GOT3 (cell line): ENCODE measurements around the gene SEPHS1.
"Not testable (repeated sequence)": the region's sequence is repeated elsewhere in the genome, so short reads cannot be mapped to it uniquely, and the experiment has no call there.

Experiments
- DNase-seq: peaks from one replicate; lab custom pipeline; 2025; ENCODE audit warnings: mixed read lengths; lab: John Stamatoyannopoulos, UW

Gene SEPHS1, protein sequence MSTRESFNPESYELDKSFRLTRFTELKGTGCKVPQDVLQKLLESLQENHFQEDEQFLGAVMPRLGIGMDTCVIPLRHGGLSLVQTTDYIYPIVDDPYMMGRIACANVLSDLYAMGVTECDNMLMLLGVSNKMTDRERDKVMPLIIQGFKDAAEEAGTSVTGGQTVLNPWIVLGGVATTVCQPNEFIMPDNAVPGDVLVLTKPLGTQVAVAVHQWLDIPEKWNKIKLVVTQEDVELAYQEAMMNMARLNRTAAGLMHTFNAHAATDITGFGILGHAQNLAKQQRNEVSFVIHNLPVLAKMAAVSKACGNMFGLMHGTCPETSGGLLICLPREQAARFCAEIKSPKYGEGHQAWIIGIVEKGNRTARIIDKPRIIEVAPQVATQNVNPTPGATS

DNA sequence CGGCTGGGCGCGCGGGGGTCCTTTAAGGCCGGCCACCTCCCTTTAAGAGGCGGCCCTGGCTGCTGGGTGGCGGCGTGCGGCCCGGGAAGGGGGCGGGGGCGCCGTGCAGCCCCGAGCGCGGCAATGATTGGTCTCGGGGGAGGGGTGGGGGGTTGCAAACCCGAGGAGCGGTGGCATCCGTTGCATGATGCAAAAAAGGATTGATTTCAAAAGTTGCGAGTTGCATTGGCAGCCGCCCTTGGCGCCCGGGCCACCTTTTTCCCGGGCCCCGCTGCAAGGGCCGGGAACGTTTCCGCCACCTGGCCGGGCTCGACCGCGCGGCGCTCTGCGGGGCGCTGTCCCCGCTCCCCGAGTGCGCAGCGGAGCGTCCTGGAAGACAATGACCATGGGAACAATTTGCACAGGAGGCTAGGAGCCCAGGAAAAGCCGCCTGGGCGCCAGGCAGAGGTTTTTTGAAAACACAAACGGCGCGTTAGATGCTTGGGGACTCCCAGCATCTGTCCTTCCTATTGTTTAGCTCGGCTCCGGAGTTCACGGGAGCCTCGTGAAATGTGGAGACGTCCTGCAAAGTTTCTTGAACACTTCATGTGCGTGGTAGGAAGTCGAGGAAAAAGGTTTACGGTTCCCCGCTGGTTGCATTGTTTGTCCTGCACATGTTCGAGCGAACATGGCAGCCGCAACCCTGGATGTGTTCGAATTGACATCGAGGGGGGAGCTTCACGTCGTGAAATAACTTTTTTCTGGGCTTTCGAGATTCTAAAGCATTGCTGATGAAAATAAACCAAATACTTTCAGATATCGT, at the start of gene SEPHS1:
Gene SEPHS1 (minus strand): TSS at position 78 of the 802 bp plus-strand sequence. CDS start 3,343 bp downstream, outside the sequence.
- peak; percentile 44 for DNase-seq

DNA sequence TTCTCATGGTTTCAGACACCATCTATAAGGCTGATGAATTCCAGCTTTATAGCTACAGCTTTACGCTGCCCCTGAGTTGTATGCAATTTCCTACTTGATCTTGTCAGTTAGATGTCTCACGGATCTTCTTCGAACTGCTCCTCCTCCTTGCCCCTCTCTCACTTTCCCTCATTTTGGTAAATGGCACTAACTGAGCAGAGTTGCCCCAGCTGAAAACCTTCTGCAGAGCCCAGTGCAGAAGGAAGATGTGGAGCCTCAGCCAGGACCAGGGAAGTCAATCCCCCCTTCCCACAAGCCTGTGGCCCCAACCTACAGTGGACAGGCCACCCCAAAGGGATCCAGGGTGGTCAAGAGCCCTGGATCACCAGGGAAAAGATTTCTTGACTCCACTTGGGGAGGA, 49.0 kb upstream of the SEPHS1 start:
- no peak for DNase-seq

GRCh38 chr10:13396369-13396768, 48.3 kb upstream of the SEPHS1 start:
- DNase-seq = no peak

GRCh38 chr10:13395540-13395939, 47.4 kb upstream of the SEPHS1 start:
- DNase-seq = no peak

GRCh38 chr10:13393640-13394039, 45.5 kb upstream of the SEPHS1 start:
- DNase-seq = no peak

GRCh38 chr10:13392701-13393100, 44.6 kb upstream of the SEPHS1 start:
- no peak for DNase-seq

DNA sequence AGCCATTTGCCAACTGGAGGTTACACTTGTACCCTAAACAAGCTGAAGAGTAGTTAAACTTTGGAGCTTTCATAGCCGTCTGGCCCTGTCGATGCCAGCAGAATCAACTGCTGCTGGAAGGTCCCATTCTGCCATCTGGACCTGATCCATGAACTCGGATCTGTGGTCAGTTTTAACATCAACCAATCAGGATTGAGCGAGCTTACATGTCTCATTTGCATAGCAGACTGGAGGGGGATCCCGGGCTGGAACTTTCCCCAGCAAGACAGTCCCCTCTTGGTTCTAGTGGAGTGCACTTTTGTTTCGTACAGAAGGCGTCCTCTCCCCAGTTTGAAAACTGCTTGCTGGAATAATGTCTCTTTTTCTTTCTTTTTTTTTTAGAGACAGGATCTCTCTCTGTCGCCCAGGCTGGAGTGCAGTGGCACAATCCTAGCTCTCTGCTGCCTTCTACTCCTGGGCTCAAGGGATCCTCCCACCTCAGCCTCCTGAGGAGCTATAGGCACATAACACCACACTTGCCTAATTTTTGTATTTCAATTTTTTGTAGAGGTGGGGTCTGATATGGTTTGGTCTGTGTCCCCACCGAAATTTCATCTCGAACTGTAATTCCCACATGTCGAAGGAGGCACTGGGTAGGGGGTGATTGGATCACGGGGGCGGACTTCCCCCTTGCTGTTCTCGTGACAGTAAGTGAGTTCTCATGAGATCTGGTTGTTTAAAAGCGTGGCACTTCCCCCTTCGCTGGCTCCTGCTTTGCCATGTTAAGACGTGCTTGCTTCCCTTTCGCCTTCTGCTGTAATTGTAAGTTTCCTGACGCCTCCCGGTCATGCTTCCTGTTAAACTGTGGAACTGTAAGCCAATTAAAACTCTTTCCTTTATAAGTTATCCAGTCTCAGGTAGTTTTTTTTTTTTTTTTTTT, 42.8 kb upstream of the SEPHS1 start:
- no peak for DNase-seq

DNA sequence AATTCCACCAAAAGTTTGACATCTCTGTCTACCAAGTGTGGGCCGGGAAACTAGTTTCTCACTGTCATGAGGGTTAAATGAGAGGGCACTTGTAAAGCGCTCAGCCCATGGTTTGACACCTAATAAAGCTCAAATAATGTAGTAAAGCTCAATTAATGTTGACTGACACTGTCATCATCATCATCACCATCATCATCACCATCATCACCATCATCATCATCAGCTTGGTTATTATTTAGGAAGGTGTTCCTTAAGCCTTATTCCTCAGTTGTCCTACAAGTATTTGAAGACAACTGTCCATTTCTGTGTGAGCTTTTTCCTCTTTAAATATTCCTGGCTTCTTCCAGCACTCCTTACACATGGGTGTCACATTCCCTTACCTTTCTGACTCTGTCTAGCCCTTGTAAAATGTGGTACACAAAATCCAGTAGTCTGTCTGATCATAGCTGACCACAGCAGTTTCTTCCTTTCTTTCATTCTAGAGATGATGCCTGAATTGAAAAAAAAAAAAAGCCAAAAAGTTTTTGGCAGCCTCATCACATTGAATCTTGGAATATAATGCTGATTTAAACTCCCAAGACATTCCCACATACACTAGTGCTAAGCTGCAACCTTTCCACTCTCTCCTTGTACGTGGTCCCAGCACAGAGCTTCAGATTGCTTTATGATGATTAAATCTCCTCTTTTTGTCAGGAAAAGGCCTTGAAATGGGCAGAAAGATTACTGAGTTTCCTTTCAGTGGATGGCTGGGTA, 40.6 kb upstream of the SEPHS1 start:
- DNase-seq = no peak

DNA sequence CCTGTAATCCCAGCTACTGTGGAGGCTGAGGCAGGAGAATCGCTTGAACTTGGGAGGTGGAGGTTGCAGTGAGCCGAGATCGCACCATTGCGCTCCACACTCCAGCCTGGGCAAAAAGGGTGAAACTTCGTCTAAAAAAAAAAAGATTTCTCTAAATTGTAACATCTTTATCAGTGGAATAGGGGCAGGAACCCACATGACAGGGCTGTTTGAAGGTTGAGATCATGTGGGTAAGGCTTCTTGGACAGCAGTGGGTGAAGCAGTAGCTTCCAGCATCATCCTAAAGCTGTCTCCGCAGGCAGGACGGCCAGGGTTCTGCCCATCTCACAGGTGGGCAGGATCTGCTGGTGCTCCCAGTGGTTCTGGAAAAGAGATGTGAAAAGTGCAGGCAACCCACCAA, 37.9 kb upstream of the SEPHS1 start:
- DNase-seq = no peak

- no peak for DNase-seq
These were observed 35.3 kb upstream of the SEPHS1 start for GRCh38 chr10:13383399-13383761.

DNA sequence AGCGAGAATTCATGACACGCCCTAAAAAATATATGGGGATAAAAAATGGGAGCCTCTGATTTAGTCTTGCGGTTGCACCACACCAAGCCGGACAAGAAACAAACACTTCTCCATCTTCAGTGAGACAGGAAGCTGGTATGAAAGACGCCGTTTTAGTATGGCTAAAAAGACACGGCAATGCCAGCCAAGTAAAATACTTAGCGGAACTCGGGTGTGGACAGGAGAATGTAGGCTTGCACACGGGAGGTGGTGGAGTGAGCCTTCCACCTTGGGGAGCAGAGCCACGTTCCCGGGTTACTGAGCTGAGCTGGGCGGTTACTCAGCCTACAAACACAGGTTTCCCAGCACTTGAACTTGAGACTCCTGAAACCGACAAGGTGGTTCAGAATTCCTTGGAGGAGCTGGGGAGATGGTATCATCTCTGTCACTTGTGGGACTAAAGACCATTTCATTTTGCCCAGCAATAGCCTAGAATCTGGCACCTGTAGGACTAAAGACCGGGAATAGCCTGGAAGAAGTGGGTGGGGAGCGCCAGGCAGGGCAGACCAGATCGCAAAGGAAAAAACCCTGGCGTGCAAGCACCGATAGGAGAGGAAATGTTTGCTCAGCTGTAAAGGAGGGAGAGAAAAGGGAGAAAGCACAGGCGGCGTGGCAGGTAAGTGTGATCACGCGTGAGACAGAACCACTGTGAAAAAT, 34.8 kb upstream of the SEPHS1 start:
- no peak for DNase-seq

DNA sequence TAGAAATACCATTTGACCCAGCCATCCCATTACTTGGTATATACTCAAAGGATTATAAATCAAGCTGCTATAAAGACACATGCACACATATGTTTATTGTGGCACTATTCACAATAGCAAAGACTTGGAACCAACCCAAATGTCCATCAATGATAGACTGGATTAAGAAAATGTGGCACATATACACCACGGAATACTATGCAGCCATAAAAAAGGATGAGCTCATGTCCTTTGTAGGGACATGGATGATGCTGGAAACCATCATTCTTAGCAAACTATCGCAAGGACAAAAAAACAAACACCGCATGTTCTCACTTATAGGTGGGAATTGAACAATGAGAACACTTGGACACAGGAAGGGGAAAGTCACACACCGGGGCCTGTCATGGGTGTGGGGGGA, 31.0 kb upstream of the SEPHS1 start:
- not testable (repeated sequence) for DNase-seq

DNA sequence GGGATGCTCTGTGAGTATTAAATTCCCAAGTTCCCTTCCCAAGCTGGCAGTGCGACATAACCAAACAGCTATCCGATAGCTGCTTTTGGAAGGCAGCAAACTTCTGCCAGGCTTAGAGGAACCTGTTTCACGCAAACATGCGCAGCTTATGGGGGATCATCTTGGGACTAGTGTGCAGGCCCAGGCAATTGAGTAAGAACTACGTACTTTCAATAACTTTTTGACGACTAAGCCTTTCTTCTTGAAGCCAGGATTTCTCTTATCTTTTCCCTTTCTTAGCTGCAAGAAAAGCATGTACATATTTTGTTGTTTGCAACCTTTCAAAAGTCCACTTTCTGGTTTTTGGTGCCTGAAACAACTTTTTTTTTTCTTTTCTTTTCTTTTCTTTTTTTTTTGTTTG, 28.7 kb upstream of the SEPHS1 start:
- no peak for DNase-seq

DNA sequence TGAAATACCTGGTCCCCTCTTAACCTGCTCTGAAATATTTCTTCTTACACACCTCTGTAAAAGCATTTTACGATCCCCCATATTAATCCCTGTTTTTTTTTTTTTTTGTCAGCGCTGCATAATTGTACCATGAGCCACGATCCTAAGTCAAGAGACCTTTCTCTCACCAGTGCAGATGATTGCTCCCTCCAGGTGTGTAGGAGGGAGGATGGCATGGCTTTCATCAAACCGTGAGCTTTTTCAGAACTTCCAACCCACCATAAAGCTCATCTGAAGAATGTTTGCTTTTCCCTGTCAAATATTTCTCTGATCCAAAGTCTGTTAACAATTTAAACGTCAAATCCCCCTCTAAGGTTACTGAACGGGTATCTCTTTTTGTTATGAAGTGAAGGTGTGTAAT, 28.2 kb upstream of the SEPHS1 start:
- no peak for DNase-seq

GRCh38 chr10:13375791-13376190, 27.7 kb upstream of the SEPHS1 start:
- no peak for DNase-seq

DNA sequence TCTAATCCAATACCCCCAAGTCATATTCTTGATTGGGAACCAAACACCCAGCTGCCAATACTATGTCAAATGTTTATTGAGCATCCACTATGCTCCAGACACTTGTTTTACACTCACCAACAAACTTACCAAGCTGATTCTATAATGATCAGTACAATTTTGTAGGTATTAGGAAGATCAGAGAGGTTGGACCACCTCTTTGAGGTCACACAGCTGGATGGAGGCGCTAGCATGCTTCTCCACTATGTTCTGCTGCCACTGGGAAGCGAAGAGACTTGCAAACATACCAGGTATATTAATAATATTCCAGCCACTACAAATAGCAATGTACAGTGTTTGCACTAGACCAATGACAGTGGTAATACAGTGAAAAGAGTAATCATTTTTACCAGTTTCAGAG, 25.6 kb upstream of the SEPHS1 start:
- no peak for DNase-seq

GRCh38 chr10:13372524-13372923, 24.4 kb upstream of the SEPHS1 start:
- DNase-seq = no peak

DNA sequence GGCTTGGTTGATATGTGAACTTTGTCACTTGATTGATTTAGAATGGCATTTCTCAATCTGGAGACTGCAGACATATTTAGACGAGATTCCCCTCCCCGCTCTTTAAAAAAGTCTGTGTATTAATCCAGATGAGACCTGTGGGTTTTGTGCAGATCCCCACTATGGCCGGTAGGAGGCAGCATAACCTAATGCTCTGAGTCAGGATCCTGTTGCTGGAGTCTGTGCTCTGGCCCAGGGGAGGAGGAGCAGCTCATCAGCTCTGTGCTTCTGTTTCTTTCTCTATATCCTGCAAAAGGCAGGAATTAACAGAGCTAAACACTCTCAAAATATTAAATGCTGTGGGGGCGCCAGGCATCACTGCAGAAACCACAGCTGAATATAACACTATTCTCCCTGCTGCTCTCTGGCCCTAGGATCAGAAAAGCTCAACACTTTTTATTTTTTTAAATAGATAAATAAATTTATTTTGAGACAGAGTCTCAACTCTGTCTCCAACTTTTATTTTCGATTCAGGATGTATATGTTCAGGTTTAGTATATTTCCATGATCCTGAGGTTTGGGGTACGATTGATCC, 23.9 kb upstream of the SEPHS1 start:
- peak; percentile 28 for DNase-seq

- no peak for DNase-seq
These were observed 18.8 kb upstream of the SEPHS1 start for GRCh38 chr10:13366891-13367290.

DNA sequence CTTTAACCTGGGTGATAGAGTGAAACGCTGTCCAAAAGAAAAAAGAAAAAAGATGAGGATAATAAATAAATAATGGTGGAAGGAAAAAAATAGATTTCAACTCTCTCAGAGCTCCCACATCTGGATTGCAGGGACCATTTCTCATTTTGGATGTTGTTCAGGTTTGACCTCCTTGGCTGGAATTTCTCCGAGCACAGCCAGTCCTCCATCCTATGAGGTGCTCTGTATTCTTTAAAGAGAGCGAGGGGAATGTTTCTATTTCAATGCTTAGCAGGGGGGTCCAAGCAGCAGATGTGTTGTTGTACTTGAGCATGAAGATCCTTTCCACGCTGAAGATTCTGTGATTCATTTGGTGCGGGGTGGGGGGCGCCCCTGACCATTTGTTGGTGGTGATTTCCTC, 17.7 kb upstream of the SEPHS1 start:
- DNase-seq = no peak

DNA sequence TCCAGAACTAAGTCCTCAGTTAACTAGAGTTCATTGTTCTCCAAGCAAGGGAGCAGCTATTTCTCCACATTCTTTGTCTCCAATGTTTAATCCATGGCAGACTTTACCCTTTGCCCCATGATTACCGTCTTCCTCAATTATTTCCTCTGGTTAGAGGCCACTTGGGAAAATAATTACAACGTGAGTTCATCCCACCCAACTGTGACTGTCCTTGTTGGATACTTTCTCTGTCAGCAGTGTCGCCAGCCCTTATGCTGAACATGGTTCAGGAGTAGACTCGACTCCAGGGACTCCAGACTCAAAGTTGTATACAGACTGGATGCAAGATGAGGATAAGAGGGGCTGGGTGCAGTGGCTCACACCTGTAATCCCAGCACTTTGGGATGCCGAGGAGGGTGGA, 17.1 kb upstream of the SEPHS1 start:
- no peak for DNase-seq
